ENCODE results near the gene HOMER1.
"Not testable (repeated sequence)": the region's sequence is repeated elsewhere in the genome, so short reads cannot be mapped to it uniquely, and the experiment has no call there.

The HOMER1 gene

DNA sequence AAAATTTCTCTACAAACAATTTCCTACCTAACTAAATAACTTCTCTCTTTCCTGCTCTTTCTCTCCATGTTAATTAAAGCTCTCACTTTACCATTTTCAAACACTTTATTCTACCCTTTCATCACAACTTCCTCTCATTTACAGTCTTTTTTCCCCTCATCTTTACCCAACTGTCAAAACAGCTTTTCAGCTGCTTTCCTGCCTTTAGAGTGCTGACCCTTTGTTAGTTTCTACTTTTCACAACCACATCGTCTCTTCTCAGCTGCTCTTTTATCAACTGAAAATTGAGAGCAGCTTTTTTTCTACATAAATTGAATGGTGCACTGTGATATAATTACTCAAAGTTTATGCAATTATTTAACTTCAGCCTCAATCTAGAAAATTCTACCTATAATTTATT is 3.1 kb upstream of the HOMER1 start:
- no peak for DNase-seq (ENCODE audit: low read depth in 2 of 2)

GRCh38 chr5:79516331-79516730 is 2.4 kb upstream of the HOMER1 start:
- DNase-seq (ENCODE audit: low read depth in 2 of 2), result not testable (repeated sequence)

GRCh38 chr5:79514391-79515105 is 614 bp upstream of the HOMER1 start:
- DNase-seq (ENCODE audit: low read depth in 2 of 2), result peak; percentile 75 to 82

GRCh38 chr5:79513308-79513703 is 628 bp downstream of the HOMER1 start:
- DNase-seq (ENCODE audit: low read depth in 2 of 2), result no peak

GRCh38 chr5:79512471-79513307 is 1.2 kb downstream of the HOMER1 start:
- peak in 1 of 2 donors; percentile 2 for DNase-seq (ENCODE audit: low read depth in 2 of 2)

- no peak for DNase-seq (ENCODE audit: low read depth in 2 of 2)
Measured at GRCh38 chr5:79512049-79512448, 1.9 kb downstream of the HOMER1 start.

GRCh38 chr5:79510638-79511037 is 3.3 kb downstream of the HOMER1 start:
- no peak for DNase-seq (ENCODE audit: low read depth in 2 of 2)

DNA sequence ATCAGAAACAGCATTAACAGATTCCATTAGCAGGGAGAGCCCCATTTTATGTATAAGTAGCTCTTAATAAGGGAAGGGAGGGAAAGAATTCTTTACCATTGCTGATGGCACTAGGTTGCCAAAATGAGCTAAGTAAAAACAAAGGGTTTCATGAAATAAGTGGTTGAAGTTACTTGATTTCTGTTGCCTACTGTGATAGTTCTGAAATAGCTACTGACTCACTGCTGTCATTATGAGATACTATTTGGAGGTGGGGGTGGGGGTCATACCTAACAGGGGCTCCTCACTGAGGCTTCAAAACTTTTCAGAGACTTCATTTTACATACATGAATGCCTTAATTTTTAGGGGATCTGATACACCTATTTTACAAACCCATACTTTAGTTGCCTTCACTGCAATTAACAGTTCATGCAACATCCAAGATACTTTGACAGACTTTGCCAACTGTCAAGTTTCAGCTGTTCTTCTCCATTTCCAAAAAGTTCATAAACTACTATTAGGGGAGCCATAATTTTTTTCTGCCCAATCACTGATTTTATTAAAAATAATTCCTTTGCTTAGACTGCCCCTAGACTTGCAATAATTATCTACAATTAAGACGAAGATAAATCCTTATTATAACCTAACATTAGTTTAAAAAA is 4.6 kb downstream of the HOMER1 start:
- no peak for DNase-seq (ENCODE audit: low read depth in 2 of 2)

DNA sequence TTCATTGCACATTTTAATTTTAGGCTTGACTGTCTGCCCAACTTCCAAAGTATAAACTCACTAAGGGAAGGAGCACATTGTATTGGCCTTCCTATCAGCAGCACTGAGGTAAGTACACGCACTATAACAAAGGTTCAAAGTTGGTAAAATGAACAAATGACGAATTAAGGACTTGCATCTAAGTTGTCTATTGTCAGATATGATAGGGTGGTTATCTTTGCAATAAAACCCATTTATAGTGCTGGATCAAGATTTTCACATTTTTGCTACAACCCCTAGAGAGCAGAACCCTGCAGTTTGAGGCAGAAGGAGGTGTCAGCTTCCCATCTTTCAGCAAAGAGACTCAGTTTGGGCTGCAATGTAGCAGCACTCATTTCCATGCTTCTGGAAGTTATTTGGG is 5.1 kb downstream of the HOMER1 start:
- no peak for DNase-seq (ENCODE audit: low read depth in 2 of 2)

DNA sequence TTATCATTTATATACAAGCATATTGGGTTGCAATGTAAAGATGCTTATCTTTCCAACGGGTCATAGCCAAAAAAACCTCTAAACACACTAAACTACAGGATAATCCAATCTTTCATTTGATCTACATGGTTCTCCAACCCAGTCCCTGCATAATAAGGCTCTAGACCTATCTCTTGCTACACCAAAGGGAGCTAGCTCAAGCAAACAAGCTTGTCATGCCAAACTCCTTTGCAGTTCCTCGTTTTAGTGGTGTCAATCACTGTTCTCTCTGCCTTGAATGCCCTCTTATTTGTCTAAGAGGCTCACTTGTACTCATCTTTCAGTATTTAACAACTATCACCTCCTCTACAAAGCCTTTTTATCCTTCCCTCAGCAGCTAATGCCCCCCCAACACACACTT is 5.6 kb downstream of the HOMER1 start:
- DNase-seq (ENCODE audit: low read depth in 2 of 2), result no peak

DNA sequence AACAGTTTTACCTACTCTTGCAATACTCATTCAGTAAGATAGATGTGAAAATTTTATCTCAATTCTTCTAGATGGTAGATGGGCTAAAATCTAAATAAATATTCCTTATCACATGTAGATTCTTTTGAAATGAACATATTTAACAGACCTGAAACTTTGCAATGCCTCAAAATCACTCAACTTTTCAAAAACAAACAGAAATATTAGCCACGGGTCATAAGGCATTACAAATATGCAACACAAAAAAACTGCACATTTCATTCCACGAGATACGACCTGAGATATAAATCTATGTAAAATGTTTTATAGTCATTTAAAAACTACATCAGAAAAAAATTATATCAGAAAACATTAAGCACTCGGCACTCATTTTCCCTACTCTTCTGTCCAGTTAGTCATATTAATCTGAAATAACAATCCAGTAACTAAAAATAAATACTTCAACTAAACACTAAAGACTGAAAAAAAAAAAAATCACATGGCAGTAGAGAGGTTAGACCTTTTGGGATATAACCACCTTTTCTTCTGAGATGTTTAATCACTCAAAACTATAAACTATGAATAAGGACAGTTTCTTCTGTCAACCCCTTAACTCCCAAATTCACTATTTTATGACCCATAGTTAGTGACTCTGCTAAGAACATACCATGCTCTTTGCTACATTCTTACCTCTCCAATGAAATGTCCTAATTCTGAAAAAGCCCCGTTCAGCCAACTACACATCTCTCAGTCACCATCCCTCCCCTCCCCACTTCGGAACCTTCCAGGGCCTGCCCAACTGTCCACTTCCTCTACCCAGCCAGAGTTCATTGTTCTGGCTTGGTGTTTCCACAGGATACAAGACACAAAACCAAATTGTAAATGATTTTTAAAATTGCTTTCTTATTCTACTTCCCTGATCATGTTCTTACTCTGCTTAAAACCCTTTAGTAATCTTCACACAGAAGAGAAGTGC is 6.4 kb downstream of the HOMER1 start:
- no peak for DNase-seq (ENCODE audit: low read depth in 2 of 2)

DNA sequence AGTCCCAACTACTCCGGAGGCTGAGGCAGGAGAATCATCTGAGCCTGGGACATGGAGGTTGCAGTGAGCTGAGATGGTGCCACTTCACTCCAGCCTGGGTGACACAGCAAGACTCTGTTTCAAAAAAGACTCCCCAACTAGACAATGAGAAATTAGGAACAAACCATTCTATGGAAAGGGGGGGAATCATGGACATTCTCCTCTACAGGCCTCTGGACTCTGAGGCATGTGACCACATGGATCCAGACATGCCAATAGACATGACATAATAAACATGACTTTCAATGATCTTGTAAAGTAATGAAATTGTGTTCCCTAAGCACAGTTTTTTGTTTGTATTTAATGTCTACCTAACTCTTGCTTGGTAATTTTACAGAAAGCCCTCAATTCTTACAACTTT is 8.8 kb downstream of the HOMER1 start:
- no peak for DNase-seq (ENCODE audit: low read depth in 2 of 2)

DNA sequence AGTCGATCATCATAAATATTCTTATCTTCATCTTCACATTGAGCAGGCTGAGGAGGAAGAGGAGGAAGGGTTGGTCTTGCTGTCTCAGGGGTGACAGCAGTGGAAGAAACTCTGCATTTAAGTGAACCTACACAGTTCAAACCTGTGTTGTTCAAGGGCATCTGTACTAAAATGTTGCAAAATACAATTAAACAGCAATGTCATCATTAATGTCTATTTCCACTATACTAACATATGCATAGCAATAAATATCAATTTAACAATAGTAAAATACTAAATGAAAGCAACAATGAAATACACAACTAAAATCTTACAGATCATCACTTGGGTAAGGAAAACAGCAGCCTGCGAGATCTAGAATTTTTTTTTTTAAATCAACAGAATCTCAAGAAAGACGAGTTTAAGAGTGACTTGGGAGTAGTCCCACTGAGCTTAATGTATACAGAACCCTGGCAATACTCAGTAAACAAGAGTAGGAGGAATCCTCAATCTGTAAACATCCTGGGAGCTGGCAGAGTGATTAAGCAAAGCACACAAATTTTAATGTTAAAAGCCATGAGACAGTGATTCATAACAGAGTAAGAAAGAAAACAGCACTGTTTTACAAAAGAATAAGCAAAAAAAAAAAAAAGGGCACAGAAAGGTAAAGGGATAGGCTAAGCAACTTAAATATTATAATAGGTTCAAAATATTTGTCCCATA is 10.0 kb downstream of the HOMER1 start:
- no peak for DNase-seq (ENCODE audit: low read depth in 2 of 2)

DNA sequence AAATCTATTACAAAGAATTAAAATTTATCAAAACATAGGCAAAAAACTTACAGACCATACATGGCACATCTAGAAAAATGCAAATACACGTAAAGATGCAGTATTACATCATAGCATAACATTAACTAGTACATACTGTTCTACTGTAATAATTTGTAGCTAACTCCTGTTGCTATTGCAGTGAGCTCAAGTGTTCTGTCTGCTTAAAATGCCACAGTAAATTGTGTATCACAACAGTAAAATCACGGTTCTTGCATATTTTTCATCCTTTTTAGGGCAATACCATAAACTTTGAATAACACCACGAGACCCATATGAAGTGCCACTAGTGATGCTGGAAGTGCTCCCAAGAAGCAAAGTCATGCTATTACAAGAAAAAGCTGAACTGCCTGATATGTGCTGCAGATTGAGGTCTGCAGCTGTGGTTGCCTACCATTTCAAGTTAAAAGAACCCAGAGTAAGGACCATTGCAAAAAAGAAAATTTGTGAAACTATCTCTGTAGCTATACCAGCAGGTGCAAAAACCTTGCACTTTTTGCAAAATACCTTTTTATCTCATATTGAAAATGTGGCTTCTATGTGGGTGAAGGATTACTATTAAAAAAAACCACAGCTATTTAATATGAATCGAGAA is 14.2 kb downstream of the HOMER1 start:
- no peak for DNase-seq (ENCODE audit: low read depth in 2 of 2)

- DNase-seq (ENCODE audit: low read depth in 2 of 2), result no peak
Measured at GRCh38 chr5:79495311-79495710, 18.6 kb downstream of the HOMER1 start.

DNA sequence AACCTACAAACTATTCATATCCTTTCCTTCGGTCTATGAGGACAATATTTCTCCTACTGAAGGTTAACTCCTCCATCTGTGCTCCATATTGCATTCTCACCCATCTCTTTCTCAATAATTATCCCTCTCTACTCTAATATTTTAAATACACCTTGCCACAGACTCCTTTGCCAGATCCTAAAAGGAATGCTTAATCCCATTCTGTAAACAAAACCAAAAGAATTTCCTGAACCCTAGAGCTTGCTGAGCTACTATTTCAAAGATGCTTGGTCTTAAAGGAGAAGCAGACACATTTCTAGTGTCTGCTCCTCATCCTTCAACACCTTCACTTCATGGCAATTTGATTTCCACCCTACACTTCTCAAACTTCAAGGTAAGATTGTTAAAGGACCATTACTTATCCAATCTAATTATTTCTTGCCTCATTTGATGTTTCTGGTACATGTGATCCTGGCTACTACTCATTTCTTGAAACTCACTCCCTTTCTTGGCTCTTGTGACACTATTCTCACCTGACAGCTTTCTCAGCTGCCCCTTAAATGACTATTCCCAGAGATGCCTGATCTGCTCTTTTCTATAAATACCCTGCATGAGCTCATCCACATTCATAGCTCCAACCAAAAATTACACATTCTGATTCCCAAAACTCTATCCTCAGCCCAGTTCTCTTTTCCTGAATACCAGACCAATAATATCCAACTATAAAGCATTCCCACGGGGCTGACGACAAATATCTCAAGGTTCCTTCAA is 20.2 kb downstream of the HOMER1 start:
- DNase-seq (ENCODE audit: low read depth in 2 of 2), result no peak

DNA sequence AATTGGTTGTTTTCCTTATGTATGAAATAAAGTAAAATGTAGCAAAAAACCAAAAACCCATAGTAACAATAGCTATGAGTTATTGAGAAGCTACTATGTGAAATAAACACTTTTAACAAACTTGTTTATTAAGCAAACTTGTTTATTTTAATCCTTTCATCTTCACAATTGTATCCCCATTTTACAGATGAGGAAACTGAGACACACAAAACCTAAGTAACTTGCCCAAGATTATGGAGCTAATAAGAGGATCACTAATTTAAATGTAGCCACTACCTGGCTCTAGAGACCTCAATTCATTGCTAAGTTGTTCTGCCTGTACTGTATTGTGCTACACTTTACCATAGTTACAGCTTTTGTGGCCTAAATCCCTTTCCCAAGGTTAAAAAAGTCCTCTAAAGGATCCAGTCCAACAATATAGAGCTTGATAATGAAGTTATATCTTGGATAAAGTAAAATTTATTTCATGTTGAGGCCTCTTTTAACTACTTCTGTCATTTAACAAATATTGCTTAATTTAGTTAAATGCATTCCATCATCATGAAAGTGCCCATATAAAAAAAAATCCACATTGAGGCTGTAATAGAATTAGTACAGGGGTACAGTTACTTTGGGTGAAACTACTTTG is 22.1 kb downstream of the HOMER1 start:
- no peak for DNase-seq (ENCODE audit: low read depth in 2 of 2)

- no peak for DNase-seq (ENCODE audit: low read depth in 2 of 2)
Measured at GRCh38 chr5:79490323-79490936, 23.5 kb downstream of the HOMER1 start.

- no peak for DNase-seq (ENCODE audit: low read depth in 2 of 2)
Measured at GRCh38 chr5:79489773-79490172, 24.2 kb downstream of the HOMER1 start.

Measured in activated CD4-positive, alpha-beta T cell treated with anti-CD3 and anti-CD28 coated beads for 24 hours (primary cell).